Measurements from ENCODE around the gene ADA.

ADA gene

GRCh38 chr20:44587035-44587980 lies 64.2 kb downstream of the ADA start:
- TF ChIP-seq, protein P1, sequence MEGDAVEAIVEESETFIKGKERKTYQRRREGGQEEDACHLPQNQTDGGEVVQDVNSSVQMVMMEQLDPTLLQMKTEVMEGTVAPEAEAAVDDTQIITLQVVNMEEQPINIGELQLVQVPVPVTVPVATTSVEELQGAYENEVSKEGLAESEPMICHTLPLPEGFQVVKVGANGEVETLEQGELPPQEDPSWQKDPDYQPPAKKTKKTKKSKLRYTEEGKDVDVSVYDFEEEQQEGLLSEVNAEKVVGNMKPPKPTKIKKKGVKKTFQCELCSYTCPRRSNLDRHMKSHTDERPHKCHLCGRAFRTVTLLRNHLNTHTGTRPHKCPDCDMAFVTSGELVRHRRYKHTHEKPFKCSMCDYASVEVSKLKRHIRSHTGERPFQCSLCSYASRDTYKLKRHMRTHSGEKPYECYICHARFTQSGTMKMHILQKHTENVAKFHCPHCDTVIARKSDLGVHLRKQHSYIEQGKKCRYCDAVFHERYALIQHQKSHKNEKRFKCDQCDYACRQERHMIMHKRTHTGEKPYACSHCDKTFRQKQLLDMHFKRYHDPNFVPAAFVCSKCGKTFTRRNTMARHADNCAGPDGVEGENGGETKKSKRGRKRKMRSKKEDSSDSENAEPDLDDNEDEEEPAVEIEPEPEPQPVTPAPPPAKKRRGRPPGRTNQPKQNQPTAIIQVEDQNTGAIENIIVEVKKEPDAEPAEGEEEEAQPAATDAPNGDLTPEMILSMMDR (IDR thresholded peaks at IDR 0.05; ENCODE audit: unreplicated experiment in 3 of 3): no peak
- Mint-ChIP-seq H3K27me3 (ENCODE audit: low read depth) (no peaks in the 10 kb centered on the region), H3K36me3 (ENCODE audit: low read depth) (peaks cover 17% of the 10 kb centered on the region)

GRCh38 chr20:44586289-44586911 lies 65.1 kb downstream of the ADA start:
- Mint-ChIP-seq H3K4me1 (peaks cover 67% of the 10 kb centered on the region), H3K27me3 (ENCODE audit: low read depth) (no peaks in the 10 kb centered on the region)
- TF ChIP-seq, protein P1 (IDR thresholded peaks at IDR 0.05; ENCODE audit: unreplicated experiment in 3 of 3): no peak

More at GRCh38 chr20:44587035-44587980, 64.2 kb downstream of the ADA start:
- Mint-ChIP-seq H3K4me1 (peaks cover 58% of the 10 kb centered on the region), H3K9me3 (no peaks in the 10 kb centered on the region), H3K4me3 (peak overlapping the region in 1 of 3 experiments; percentile 50), H3K27ac (peak overlapping the region; percentile 13 to 42 (median 22))

DNA sequence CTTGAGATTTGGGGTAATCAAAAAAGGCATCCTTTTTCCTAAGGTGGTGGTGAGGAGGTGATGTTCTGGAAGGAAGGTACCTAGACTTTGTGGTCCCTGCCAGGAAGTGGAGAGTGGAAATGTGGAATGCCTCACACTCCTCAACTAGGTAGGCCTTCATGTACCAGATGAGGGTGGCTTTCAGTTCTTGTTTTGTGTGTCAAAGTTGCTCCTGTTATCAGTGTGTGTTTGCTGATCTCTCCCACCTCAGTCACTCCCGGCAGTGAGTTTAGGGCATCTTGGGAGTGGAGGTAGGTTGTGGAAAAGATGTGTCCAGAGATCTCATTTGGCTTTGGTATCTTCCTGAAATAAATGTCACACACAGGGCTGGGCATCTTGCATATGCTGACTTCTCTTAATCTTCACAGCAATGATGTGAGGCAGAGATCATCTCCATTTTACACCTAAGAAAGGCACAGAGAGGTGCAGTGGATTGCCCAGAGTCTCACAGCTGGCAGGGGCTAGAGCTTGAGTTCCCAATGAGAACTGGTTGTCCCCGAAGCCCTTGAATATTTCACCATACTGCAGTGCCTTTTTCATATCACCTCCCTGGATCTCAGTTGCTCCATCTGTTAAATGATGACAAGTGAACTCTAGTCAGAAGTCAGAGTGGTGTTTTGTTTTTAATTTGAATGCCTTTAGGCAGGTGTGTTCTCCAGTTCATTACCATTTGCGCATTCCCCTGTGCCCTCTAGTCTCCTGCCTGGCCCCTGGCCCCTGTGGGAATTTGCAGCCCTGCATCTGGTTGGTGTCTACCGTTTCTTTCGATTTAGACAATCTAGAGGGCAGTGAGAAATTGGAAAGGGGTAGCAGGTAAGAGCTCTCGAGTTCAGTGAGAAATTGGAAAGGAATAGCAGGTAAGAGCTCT lies 66.2 kb downstream of the ADA start:
- Mint-ChIP-seq H3K9me3 (no peaks in the 10 kb centered on the region), H3K27me3 (ENCODE audit: low read depth) (no peaks in the 10 kb centered on the region)
- TF ChIP-seq, protein P1 (IDR thresholded peaks at IDR 0.05; ENCODE audit: unreplicated experiment in 3 of 3): no peak

More at GRCh38 chr20:44586289-44586911, 65.1 kb downstream of the ADA start:
- Mint-ChIP-seq H3K9me3 (no peaks in the 10 kb centered on the region), H3K27ac (peak overlapping the region; percentile 13 to 63 (median 42)), H3K36me3 (ENCODE audit: low read depth) (peaks cover 17% of the 10 kb centered on the region), H3K4me3 (peak overlapping the region in 1 of 3 experiments; percentile 50)

GRCh38 chr20:44584162-44584561 lies 67.3 kb downstream of the ADA start:
- H3K27me3 Mint-ChIP-seq (ENCODE audit: low read depth): no peaks in the 10 kb centered on the region
- H3K9me3 Mint-ChIP-seq: no peaks in the 10 kb centered on the region
- H3K27ac Mint-ChIP-seq: peak overlapping the region; percentile 95 to 98 (median 95)
- TF ChIP-seq, protein P1 (IDR thresholded peaks at IDR 0.05; ENCODE audit: unreplicated experiment in 3 of 3): no peak
- H3K4me3 Mint-ChIP-seq: peak overlapping the region in 2 of 3 experiments; percentile 83
- peaks cover 73% of the 10 kb centered on the region for H3K4me1 Mint-ChIP-seq
- no peaks in the 10 kb centered on the region for H3K36me3 Mint-ChIP-seq (ENCODE audit: low read depth)

More for the DNA sequence above, 66.2 kb downstream of the ADA start:
- Mint-ChIP-seq H3K4me3 (peak overlapping the region in 2 of 3 experiments; percentile 7 to 66), H3K36me3 (ENCODE audit: low read depth) (peaks cover 8% of the 10 kb centered on the region), H3K27ac (peak overlapping the region; percentile 54 to 63 (median 62)), H3K4me1 (peaks cover 71% of the 10 kb centered on the region)

DNA sequence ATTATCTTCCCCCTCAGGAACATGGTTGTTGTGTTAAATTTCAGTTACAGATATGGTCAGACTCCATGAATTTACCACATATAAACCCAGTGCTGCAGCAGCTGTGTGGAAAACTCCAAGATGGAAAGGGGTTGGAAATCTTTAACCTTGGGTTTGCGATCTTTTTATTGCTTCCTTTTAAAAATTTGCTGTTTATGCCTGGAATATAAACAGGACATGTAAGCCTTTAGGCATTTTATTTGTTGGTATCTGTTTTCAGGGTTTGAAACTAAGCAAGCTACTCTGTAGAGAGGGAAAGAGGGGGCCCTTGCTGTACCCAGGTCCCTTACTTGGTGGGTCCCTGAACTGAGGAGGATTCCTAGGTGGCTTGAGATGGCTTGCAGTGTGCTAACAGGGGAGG lies 68.3 kb downstream of the ADA start:
- Mint-ChIP-seq H3K4me1 (peaks cover 75% of the 10 kb centered on the region), H3K27me3 (ENCODE audit: low read depth) (no peaks in the 10 kb centered on the region), H3K36me3 (ENCODE audit: low read depth) (no peaks in the 10 kb centered on the region), H3K9me3 (no peaks in the 10 kb centered on the region), H3K4me3 (peak overlapping the region; percentile 51 to 83 (median 83)), H3K27ac (peak overlapping the region; percentile 95 to 98 (median 95))
- TF ChIP-seq, protein P1 (IDR thresholded peaks at IDR 0.05; ENCODE audit: unreplicated experiment in 3 of 3): no peak
